ENCODE measurements around the gene XYLT1. TPM values are rescaled to one million over a fixed set of nuclear protein-coding genes. Genes with fewer than 3 reads are reported as not detected.
A peak's percentile ranks its signal among the peaks of the same experiment; 100 is the strongest.
"Not testable (repeated sequence)": the region's sequence is repeated elsewhere in the genome, so short reads cannot be mapped to it uniquely, and the experiment has no call there.

The XYLT1 gene
- total RNA-seq, 2 experiments from 2014 or later = 7.3 to 8.9 TPM

DNA sequence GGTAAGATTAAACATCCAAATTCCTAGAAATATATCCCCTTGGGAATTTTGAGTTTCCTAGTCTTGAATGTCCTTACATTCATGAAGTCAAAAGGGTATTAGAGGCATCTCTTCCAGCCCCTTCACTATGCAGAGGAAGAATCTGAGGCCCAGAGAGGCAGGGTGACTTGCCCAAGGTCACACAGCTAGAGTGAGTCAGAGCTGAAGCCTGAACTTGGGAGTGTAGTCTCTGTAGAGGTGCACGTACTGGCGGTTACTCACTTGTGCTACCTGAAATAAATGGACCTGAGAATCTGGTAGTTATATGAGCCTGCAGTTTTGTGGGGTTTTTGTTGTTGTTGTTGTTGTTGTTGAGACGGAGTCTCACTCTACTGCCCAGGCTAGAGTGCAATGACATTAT is 164.0 kb downstream of the XYLT1 start:
- peaks cover 46% of the 10 kb centered on the region for H3K4me1 Mint-ChIP-seq (ENCODE audit: low read depth)
- no peaks in the 10 kb centered on the region for H3K36me3 Mint-ChIP-seq (ENCODE audit: low read depth)
- ATAC-seq (no peak), DNase-seq (no peak)
- no peaks in the 10 kb centered on the region for H3K9me3 Mint-ChIP-seq
- no peaks in the 10 kb centered on the region for H3K27me3 Mint-ChIP-seq
- TF ChIP-seq, protein P1, sequence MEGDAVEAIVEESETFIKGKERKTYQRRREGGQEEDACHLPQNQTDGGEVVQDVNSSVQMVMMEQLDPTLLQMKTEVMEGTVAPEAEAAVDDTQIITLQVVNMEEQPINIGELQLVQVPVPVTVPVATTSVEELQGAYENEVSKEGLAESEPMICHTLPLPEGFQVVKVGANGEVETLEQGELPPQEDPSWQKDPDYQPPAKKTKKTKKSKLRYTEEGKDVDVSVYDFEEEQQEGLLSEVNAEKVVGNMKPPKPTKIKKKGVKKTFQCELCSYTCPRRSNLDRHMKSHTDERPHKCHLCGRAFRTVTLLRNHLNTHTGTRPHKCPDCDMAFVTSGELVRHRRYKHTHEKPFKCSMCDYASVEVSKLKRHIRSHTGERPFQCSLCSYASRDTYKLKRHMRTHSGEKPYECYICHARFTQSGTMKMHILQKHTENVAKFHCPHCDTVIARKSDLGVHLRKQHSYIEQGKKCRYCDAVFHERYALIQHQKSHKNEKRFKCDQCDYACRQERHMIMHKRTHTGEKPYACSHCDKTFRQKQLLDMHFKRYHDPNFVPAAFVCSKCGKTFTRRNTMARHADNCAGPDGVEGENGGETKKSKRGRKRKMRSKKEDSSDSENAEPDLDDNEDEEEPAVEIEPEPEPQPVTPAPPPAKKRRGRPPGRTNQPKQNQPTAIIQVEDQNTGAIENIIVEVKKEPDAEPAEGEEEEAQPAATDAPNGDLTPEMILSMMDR (IDR thresholded peaks at IDR 0.05) = no peak
- H3K4me3 Mint-ChIP-seq = no peak overlapping the region
- no peak overlapping the region for H3K27ac Mint-ChIP-seq
- ChIA-PET CTCF (interaction anchor here (1.0 kb wide), 1 partner anchor 42 kb away, joined by 4 read pairs; no protein-coding TSS in a partner anchor), POLR2A (interaction anchor here (0.6 kb wide), 1 partner anchor 23 kb away, joined by 3 read pairs; no protein-coding TSS in a partner anchor)
- intact Hi-C loops (cut with micrococcal nuclease) = no loop called here

DNA sequence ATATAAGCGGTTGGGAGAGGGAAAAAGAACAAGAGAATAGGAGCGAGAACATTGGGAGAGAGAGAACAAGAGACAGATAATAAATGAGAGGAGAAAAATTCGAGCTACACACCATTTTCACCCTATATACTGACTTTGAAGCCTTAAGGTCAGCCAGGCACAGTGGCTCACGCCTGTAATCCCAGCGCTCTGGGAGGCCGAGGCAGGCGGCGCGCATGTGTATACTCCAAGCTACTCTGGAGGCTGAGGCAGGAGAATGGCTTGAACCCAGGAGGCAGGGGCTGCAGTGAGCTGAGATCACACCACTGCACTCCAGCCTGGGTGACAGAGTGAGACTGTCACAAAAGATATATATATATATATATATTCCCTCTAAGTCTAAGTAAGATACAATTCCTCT is 164.5 kb downstream of the XYLT1 start:
- H3K4me3 Mint-ChIP-seq; H3K27me3 Mint-ChIP-seq; ATAC-seq; DNase-seq; H3K9me3 Mint-ChIP-seq; H3K36me3 Mint-ChIP-seq (ENCODE audit: low read depth); intact Hi-C loops (cut with micrococcal nuclease): not testable (repeated sequence)
- CTCF ChIA-PET = interaction anchor here (1.0 to 1.4 kb wide), 2 partner anchors 43 to 60 kb away, joined by 4 read pairs; no protein-coding TSS in a partner anchor
- H3K27ac Mint-ChIP-seq = peak overlapping the region; percentile 53
- POLR2A ChIA-PET = interaction anchor here (0.6 kb wide), 1 partner anchor 24 kb away, joined by 3 read pairs; no protein-coding TSS in a partner anchor
- H3K4me1 Mint-ChIP-seq (ENCODE audit: low read depth) = peaks cover 47% of the 10 kb centered on the region

DNA sequence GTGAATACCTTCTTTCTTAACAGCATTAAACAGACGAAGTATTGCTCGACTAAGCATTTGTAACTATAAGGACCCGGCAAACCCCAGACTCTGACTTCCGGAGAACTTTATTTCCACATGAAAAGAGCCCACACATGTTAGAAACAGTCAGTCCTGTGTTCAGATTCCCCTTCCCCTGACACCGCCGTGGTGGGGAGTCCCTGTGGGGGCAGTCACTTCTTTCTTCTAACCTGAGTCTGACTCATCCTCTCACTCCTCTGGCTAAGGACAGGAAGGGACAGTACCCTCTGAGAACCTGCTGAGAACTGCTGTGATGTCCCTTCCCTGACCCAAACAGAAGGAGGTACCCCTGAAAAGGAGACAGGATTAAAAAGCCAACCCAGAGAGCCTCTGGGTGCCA is 165.1 kb downstream of the XYLT1 start:
- POLR2A ChIA-PET = no interaction called here

GRCh38 chr16:17304491-17305119 is 166.2 kb downstream of the XYLT1 start:
- TF ChIP-seq, protein P1 (IDR thresholded peaks at IDR 0.05) = no peak
- no peak for DNase-seq
- ATAC-seq = no peak
- Mint-ChIP-seq H3K4me3 (no peak overlapping the region), H3K27ac (no peak overlapping the region), H3K36me3 (ENCODE audit: low read depth) (no peaks in the 10 kb centered on the region), H3K4me1 (ENCODE audit: low read depth) (peaks cover 42% of the 10 kb centered on the region), H3K27me3 (no peaks in the 10 kb centered on the region), H3K9me3 (no peaks in the 10 kb centered on the region)
- intact Hi-C loops (cut with micrococcal nuclease) = no loop called here
- ChIA-PET POLR2A (interaction anchor here (0.6 kb wide), 2 partner anchors 18 to 68 kb away, joined by 3 read pairs; no protein-coding TSS in a partner anchor), CTCF (no interaction called here)

More for the DNA sequence above, 165.1 kb downstream of the XYLT1 start:
- ATAC-seq (peak; percentile 94), DNase-seq (peak; percentile 77)
- no peaks in the 10 kb centered on the region for H3K27me3 Mint-ChIP-seq
- H3K27ac Mint-ChIP-seq = peak overlapping the region; percentile 53
- no peaks in the 10 kb centered on the region for H3K9me3 Mint-ChIP-seq
- peaks cover 47% of the 10 kb centered on the region for H3K4me1 Mint-ChIP-seq (ENCODE audit: low read depth)
- intact Hi-C loops (cut with micrococcal nuclease) = no loop called here
- CTCF ChIA-PET = interaction anchor here (1.0 to 1.4 kb wide), 2 partner anchors 43 to 60 kb away, joined by 4 read pairs; no protein-coding TSS in a partner anchor
- no peaks in the 10 kb centered on the region for H3K36me3 Mint-ChIP-seq (ENCODE audit: low read depth)
- TF ChIP-seq, protein P1 (IDR thresholded peaks at IDR 0.05) = no peak
- H3K4me3 Mint-ChIP-seq = no peak overlapping the region

DNA sequence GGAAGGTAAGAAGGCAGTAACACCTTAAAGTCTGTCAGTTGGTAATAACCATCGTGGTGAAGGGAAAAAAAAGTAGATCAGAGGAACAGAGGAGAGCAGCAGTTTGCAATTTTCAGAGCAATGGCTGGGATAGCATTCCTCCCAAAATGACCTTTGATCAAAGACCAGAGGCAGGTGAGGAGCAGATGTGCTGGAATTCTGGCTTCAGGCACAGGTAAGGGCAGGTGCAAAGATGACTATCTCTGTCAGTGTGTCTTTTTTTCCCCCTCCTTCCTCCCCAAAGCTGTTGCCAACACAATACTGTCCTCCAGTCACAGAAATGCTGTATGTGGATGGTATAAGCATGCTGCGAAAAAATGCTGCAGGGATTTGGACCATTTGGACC is 166.7 kb downstream of the XYLT1 start:
- Mint-ChIP-seq H3K27me3 (no peaks in the 10 kb centered on the region), H3K9me3 (no peaks in the 10 kb centered on the region), H3K27ac (no peak overlapping the region), H3K4me1 (ENCODE audit: low read depth) (peaks cover 42% of the 10 kb centered on the region), H3K36me3 (ENCODE audit: low read depth) (no peaks in the 10 kb centered on the region), H3K4me3 (no peak overlapping the region)
- intact Hi-C loops (cut with micrococcal nuclease) = no loop called here
- ChIA-PET CTCF (no interaction called here), POLR2A (interaction anchor here (0.6 kb wide), 2 partner anchors 18 to 68 kb away, joined by 3 read pairs; no protein-coding TSS in a partner anchor)
- DNase-seq = no peak
- no peak for ATAC-seq
- TF ChIP-seq, protein P1 (IDR thresholded peaks at IDR 0.05) = no peak

All from activated CD8-positive, alpha-beta T cell treated with anti-CD3 and anti-CD28 coated beads for 36 hours (primary cell).